Activated naive CD4-positive, alpha-beta T cell treated with anti-CD3 and anti-CD28 coated beads, Interleukin-2, amount 10 ng/mL, durations not matched to agents 5 hours and 36 hours (primary cell): ENCODE measurements around the gene CCDC201. TPM values are rescaled to one million over a fixed set of nuclear protein-coding genes. Genes with fewer than 3 reads are reported as not detected.

Source experiments
- total RNA-seq, 2 experiments: library from RNA; stranded (reverse); gene quantifications; one replicate each; pipeline ENCODE4 v1.2.3, GENCODE V29; 2021

CCDC201 gene
- not detected for total RNA-seq

GRCh38 chr7:45873035-45873354 lies at the start of gene CCDC201:
Gene CCDC201, minus strand, starts transcription at chr7:45873082. Its CDS starts 75 bp downstream, at chr7:45873007.

GRCh38 chr7:45920502-45921380 lies 47.9 kb upstream of the CCDC201 start, which contains the start of gene IGFBP3:
Gene IGFBP3, minus strand, starts transcription at chr7:45921272. Its CDS starts 132 bp downstream, at chr7:45921140.

GRCh38 chr7:45888185-45888992 lies 15.5 kb upstream of the CCDC201 start, which contains the start of gene IGFBP1:
Gene IGFBP1, plus strand, starts transcription at chr7:45888488. Its CDS starts 165 bp downstream, at chr7:45888653.

Other genes with a start within 250 kb of the CCDC201 start
- not detected for gene IGFBP1, start 15.4 kb upstream of the CCDC201 start, total RNA-seq
- 1 to 10 TPM; 3.3 to 3.6 TPM for gene IGFBP3, start 48.2 kb upstream of the CCDC201 start, total RNA-seq